GM18909 (cell line): ENCODE measurements around the gene RHCE.
"Not testable (repeated sequence)": the region's sequence is repeated elsewhere in the genome, so short reads cannot be mapped to it uniquely, and the experiment has no call there.

Experiments used
- ATAC-seq: cut with Tn5 transposase; IDR thresholded peaks from one replicate; pipeline ENCODE4 v1.9.1; 2021; ENCODE audit warnings: mild to moderate bottlenecking; ENCODE audit not compliant: unreplicated experiment, poor library complexity

Gene RHCE

DNA sequence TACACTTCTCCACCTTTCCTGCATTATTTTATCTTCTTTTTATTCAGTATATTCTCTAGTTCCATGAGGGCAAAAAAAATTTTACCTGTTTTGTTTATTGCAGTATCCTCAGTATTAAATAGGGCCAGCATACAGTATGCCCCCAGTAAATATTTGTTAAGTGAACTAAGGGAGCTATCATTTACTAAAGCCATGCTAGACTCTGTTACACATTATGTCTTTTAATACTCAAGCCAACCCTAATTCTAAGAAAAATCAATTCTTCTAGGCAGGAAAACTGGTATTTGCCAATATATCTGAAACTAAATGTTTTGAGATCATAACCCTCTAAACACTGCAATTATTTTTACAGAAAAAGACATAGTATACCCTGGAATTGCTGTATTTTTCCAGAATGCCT lies 64.2 kb downstream of the RHCE start:
- ATAC-seq = no peak

GRCh38 chr1:25355841-25356395 lies 64.7 kb downstream of the RHCE start:
- no peak for ATAC-seq

GRCh38 chr1:25349606-25350005 lies 71.0 kb downstream of the RHCE start:
- ATAC-seq = no peak

DNA sequence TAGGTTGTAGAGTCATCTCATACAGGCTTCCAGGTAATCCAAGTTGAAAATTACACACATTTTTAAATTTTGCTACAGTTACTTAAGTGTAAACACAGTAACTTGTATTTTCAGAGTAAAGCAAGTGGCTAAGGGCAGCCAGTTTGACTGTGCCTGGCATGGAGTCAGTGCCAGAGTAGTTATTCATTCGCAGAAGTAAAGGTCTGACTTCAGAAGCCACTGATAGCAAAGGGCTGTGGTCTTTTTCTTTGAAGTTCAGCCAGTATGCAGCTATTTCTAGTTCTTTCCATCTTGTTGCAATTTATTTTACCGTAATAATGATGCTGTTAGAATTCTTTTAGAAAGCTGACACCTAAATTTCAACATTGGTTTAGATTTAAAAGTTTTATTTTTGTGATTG lies 73.1 kb downstream of the RHCE start:
- no peak for ATAC-seq

DNA sequence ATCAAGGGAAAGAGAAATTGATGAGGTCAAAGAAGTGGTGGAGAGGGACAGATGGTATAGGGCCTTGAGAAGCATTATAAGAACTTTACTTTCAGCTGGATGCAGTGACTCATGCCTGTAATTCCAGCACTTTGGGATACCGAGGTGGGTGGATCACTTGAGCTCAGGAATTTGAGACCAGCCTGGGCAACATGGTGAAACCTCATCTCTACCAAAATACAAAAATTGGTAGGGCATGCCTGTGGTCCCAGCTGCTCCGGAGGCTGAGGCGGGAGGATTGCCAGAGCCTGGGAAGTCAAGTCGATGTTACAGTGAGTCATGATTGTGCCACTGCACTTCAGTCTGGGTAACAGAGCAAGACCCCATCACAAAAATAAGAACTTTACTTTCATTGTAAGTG lies 76.8 kb downstream of the RHCE start:
- ATAC-seq = no peak

GRCh38 chr1:25342846-25343245 lies 77.8 kb downstream of the RHCE start:
- no peak for ATAC-seq

DNA sequence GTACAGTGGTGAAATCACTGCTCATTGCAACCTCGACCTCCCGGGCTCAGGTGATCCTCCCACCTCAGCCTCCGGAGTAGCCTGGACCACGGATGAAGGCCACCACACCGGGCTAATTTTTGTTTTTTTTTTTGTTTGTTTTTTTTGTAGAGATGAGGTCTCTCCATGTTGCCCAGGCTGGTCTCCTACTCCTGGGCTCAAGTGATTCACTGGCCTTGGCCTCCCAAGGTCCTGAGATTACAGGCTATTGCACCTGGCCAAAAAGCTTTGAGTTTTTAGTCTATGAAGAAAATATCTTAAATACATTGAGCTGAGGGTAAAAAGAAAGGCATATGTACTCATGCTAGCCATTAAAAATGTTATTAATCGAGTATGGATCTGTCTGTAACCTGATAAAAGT lies 78.9 kb downstream of the RHCE start:
- no peak for ATAC-seq

DNA sequence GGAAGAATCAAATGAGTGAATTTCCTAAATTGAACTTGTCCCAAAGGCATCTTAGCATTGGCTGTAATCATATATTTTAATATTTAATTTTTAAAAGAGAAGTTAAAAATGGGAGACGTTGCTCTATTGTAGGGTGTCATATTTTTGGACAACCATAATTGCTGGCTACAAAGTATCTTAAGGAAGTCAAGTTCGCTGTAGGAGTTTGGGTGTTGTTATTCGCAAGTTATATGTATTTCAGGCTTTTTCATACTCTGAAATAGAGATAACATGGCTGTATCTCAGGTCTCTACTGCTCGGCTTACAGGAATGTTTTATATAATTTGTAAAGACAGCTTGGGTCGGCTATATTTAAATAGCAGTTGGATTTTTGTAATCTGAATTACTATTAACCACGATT lies 81.6 kb downstream of the RHCE start:
- no peak for ATAC-seq

GRCh38 chr1:25338188-25338981 lies 82.2 kb downstream of the RHCE start, which contains the start of gene TMEM50A:
Gene TMEM50A, plus strand, starts transcription at chr1:25338334. Its CDS starts 2,153 bp downstream, at chr1:25340487.
- ATAC-seq = peak; percentile 70

DNA sequence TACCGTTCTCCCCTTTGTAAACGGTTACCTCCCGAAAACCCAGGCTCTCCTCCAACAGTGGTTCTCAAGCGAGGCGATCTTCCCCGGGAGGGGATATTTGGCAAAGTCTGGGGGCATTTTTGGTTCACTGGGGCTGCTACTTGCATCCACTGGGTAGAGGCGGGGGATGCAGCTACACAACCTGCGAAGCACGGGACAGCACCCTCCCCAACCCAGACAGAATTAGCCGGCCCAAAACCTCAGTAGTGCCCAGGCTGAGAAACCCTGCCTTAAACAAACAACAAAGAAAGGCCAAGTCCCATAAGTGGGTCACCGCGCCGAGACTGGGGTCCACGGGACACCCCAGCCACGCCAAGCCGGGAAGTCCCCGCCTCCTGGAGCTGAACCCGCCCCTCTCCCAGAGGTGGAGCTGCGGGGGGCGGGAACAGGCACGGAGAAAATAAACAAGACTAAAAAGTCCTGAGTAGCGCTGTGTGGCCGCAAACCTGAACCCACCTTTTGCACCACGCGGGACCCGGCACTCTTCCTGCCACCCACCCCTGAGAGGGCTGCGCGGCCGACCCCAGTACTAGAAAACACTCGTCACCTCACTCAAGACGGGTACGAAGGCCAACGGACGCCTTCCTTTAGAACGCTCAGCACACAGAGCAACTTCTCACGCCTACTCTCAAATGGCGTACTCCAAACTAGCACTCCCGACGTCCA lies 83.0 kb downstream of the RHCE start:
- ATAC-seq = peak; percentile 51

DNA sequence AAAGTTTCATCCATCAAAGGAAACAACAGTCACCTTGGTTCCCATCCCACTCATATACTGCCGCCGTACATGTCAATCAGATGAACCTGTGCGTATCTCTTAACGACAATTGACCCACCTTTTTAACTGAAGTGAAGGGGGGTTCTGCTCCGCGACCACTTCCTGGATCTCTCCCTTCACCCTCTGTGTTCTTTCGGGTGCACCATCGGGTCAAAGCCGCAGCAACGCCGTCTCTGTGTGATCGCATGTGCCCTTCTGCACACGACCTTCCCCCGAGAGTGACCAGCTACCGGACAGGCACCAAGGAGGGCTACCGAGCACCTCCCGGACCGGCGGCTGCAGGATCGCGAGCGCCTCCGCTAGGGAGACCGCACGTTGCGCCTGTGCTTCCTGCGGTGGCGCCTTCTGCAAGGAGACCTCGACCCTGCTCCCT lies 83.7 kb downstream of the RHCE start:
- ATAC-seq = peak; percentile 26

DNA sequence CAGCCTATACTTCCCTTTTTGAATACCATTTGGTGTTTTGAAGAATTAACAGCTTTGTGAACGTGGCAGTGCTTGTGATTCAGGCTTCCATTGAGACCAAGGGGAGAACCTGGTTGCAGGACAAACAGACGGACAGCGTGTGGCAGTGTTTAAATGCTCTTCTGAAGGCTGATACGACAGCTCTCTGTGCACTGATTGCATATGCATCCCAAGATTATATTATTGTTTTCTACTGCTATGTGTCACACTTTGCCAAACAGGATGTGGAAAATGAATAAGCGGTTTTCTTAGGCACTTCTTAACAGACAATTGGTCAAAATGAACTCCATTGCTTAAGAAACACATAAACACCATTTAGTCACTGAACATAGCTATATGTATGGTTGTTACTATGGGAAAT lies 90.7 kb downstream of the RHCE start:
- not testable (repeated sequence) for ATAC-seq

GRCh38 chr1:25329336-25329735 lies 91.3 kb downstream of the RHCE start:
- not testable (repeated sequence) for ATAC-seq

DNA sequence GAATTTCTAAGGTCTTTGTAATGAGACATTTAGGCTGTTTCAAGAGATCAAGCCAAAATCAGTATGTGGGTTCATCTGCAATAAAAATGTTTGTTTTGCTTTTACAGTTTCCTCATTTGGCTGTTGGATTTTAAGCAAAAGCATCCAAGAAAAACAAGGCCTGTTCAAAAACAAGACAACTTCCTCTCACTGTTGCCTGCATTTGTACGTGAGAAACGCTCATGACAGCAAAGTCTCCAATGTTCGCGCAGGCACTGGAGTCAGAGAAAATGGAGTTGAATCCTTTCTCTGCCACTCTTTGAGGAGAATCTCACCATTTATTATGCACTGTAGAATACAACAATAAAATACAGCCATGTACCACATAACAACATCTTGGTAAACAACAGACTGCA lies 91.8 kb downstream of the RHCE start:
- ATAC-seq = not testable (repeated sequence)

- not testable (repeated sequence) for ATAC-seq
Observed at GRCh38 chr1:25327864-25328790, 92.5 kb downstream of the RHCE start.

GRCh38 chr1:25324407-25324806 lies 96.2 kb downstream of the RHCE start:
- not testable (repeated sequence) for ATAC-seq

DNA sequence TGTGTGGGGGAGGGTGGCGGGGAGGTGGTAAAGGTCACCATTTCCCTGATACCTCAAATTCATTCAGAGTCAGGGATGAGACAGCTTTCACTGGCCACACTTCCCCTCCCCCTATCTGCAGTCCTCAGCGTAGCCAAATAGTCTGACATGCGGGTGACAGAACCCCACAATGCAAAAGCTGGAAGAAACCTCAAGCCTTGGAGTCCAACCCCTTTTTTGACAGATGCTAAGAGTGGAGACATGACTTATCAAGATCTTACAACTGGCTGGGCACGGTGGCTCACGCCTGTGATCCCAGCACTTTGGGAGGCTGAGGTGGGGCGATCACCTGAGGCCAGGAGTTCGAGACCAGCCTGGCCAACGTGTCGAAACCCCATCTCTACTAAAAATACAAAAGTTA lies 98.5 kb downstream of the RHCE start:
- ATAC-seq = not testable (repeated sequence)

DNA sequence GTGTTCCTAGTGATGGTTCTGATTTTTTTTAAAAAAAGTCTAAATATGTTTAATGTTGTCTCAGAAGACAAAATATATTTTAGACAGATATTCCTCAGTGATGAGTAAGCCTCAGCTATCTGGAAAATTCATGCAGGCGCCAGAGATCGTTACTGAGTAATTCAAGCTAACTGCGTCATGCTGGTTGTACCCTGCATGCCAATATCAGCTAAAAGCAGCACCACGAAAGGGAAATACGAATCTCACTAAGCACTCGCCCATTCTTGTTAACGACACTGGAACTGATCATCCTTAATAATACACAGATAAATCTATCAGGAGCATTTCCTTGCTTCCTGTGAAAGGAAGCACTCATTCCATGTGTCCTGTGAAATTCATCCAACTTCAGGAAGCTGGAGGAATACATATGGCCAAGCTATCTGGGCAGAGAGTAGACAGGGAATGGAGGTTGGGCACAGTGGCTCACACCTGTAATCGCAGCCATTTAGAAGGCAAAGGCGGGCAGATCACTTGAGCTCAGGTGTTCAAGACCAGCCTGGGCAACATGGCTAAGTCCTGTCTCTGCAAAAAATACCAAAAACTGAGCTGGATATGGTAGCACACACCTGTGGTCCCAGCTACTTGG lies 100.2 kb downstream of the RHCE start:
- not testable (repeated sequence) for ATAC-seq

DNA sequence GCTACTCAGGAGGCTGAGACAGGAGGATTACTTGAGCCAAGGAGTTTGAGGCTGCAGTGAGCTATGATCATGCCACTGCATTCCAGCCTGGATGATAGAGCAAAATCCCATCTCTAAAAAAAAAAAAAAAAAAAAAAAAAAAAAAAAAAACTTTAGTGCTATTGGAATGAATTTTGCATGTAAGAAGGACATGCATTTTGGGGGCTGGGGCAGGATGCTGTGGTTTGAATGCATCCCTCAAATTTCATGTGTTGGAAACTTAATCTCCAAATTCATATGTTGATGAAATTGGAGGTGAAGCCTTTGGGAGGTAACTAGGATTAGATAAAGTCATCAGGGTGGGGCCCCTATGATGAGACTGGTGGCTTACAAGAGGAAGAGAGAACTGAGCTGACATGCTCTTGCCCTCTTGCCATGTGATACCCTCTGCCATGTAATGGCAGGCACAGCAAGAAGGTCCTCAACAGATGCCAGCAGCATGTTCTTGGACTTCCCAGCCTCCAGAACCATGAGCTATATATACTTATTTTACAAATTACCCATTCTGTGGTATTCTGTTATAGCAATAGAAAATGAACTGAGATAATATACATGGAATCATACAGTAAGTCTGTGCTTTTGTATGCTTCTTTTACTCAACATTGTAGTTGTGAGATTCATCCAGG lies 107.7 kb downstream of the RHCE start:
- ATAC-seq = not testable (repeated sequence)
